ENCODE results near the gene SOAT2. TPM values are rescaled to one million over a fixed set of nuclear protein-coding genes. Genes with fewer than 3 reads are reported as not detected.

SOAT2 gene
- total RNA-seq, 1 donor from 2014 or later, result not detected

- no peaks in the 10 kb centered on the region for H3K9me3 Mint-ChIP-seq (ENCODE audit: unreplicated experiment)
- H3K4me1 Mint-ChIP-seq (ENCODE audit: low read depth, unreplicated experiment), result peaks cover 2% of the 10 kb centered on the region
- no peak overlapping the region for H3K4me3 Mint-ChIP-seq (ENCODE audit: unreplicated experiment)
- DNase-seq, result no peak
- H3K36me3 Mint-ChIP-seq (ENCODE audit: unreplicated experiment), result peaks cover 7% of the 10 kb centered on the region
- no peak overlapping the region for H3K27ac Mint-ChIP-seq (ENCODE audit: unreplicated experiment)
- H3K27me3 Mint-ChIP-seq (ENCODE audit: unreplicated experiment), result peaks cover 5% of the 10 kb centered on the region
- TF ChIP-seq, protein P1, sequence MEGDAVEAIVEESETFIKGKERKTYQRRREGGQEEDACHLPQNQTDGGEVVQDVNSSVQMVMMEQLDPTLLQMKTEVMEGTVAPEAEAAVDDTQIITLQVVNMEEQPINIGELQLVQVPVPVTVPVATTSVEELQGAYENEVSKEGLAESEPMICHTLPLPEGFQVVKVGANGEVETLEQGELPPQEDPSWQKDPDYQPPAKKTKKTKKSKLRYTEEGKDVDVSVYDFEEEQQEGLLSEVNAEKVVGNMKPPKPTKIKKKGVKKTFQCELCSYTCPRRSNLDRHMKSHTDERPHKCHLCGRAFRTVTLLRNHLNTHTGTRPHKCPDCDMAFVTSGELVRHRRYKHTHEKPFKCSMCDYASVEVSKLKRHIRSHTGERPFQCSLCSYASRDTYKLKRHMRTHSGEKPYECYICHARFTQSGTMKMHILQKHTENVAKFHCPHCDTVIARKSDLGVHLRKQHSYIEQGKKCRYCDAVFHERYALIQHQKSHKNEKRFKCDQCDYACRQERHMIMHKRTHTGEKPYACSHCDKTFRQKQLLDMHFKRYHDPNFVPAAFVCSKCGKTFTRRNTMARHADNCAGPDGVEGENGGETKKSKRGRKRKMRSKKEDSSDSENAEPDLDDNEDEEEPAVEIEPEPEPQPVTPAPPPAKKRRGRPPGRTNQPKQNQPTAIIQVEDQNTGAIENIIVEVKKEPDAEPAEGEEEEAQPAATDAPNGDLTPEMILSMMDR (IDR thresholded peaks at IDR 0.05; ENCODE audit: partially characterized antibody, unreplicated experiment), result no peak
These were observed 67.8 kb downstream of the SOAT2 start for GRCh38 chr12:53170876-53171724.

DNA sequence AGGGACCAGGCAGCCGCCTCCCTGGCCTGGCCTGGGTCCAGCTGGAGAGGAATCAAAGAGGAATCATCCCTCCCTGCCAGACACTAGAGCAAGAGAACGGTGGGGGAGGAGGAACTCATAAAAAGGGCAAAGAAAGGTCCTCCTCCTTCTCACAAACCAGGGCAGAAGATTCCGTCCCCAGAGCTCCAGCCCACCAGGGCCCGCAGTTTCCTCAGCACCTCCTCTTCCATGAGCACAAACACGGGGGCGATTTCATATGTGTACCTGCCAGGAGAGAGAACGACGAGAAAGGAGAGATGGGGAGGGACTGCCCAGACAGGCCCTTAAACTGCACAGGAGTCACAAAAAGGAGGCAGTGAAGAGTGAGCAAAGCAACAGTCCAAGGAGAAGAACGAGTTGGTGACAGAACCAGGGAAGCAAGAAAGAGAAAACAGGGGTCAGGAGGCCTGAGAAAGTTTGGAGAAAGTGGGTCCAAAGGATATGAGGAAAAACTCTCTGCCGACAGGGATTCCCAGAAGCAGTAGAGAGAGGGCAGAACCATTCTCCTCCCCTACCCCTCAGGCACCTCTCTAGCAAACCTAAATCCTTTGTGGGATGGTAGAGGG lies 68.5 kb downstream of the SOAT2 start:
- Mint-ChIP-seq H3K9me3 (ENCODE audit: unreplicated experiment) (no peaks in the 10 kb centered on the region), H3K27ac (ENCODE audit: unreplicated experiment) (no peak overlapping the region), H3K4me3 (ENCODE audit: unreplicated experiment) (no peak overlapping the region), H3K27me3 (ENCODE audit: unreplicated experiment) (peaks cover 5% of the 10 kb centered on the region), H3K4me1 (ENCODE audit: low read depth, unreplicated experiment) (peaks cover 2% of the 10 kb centered on the region), H3K36me3 (ENCODE audit: unreplicated experiment) (peaks cover 7% of the 10 kb centered on the region)
- DNase-seq, result no peak
- TF ChIP-seq, protein P1 (IDR thresholded peaks at IDR 0.05; ENCODE audit: partially characterized antibody, unreplicated experiment), result no peak

DNA sequence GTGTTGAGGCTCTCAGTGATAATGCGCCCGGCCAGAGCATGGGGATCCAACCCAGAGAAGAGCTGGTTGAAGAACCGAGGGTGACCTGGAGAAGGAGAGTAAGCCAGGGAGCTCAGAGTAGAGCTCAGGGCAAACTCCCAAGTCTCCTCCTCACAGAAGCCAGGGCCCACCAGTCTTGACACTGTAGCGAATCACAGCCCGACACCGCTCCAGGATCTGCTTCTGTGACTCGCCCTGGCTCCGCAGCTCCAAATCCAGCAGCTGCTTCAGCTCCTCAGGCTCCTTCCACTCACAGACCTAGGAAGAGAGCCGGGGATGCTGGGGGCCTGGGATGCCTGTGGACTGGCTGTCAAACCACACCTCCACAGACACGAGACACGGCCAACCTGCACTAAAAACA lies 69.1 kb downstream of the SOAT2 start:
- peaks cover 5% of the 10 kb centered on the region for H3K27me3 Mint-ChIP-seq (ENCODE audit: unreplicated experiment)
- no peaks in the 10 kb centered on the region for H3K9me3 Mint-ChIP-seq (ENCODE audit: unreplicated experiment)
- no peak overlapping the region for H3K4me3 Mint-ChIP-seq (ENCODE audit: unreplicated experiment)
- peaks cover 2% of the 10 kb centered on the region for H3K4me1 Mint-ChIP-seq (ENCODE audit: low read depth, unreplicated experiment)
- H3K27ac Mint-ChIP-seq (ENCODE audit: unreplicated experiment), result no peak overlapping the region
- H3K36me3 Mint-ChIP-seq (ENCODE audit: unreplicated experiment), result peaks cover 7% of the 10 kb centered on the region
- no peak for DNase-seq
- TF ChIP-seq, protein P1 (IDR thresholded peaks at IDR 0.05; ENCODE audit: partially characterized antibody, unreplicated experiment), result no peak

DNA sequence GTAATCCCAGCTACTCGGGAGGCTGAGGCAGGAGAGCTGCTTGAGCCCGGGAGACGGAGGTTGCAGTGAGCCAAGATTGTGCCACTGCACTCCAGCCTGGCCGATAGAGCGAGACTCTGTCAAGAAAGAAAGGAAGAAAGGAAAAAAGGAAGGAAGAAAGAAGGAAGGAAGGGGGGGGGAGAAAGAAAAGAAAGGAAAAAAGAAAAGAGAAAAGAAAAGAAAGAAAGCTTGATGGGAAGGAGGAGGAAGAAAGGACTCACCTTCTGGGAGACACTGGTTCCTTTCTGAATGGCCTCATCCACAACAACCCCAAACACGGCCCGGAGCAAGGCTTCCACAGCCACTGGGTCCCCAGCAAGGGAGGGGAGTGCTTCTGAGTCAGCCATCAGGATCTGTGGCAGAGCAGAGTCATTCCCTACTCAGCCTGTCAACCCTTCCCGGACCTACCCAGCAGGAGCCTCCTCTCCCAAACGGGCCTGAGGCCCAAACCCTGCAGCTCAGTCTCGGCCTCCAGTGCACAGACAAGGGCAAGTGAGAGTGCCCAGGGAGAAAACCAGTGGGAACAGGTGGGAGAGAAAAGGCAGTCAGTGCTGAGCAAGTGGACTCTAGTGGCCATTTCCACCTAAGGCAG lies 69.9 kb downstream of the SOAT2 start:
- peaks cover 7% of the 10 kb centered on the region for H3K36me3 Mint-ChIP-seq (ENCODE audit: unreplicated experiment)
- H3K4me1 Mint-ChIP-seq (ENCODE audit: low read depth, unreplicated experiment), result peaks cover 2% of the 10 kb centered on the region
- H3K9me3 Mint-ChIP-seq (ENCODE audit: unreplicated experiment), result no peaks in the 10 kb centered on the region
- no peak overlapping the region for H3K4me3 Mint-ChIP-seq (ENCODE audit: unreplicated experiment)
- TF ChIP-seq, protein P1 (IDR thresholded peaks at IDR 0.05; ENCODE audit: partially characterized antibody, unreplicated experiment), result no peak
- DNase-seq, result no peak
- H3K27me3 Mint-ChIP-seq (ENCODE audit: unreplicated experiment), result peaks cover 5% of the 10 kb centered on the region
- H3K27ac Mint-ChIP-seq (ENCODE audit: unreplicated experiment), result no peak overlapping the region

Small RNAs within 50 kb of the gene (microRNA-seq; reads per million reads assigned to microRNA genes)
- gene MIR6757 (ENCODE audit: unreplicated experiment), result 0.41 reads per million

Other genes with a start within 250 kb of the SOAT2 start
- 14.0 TPM for gene KRT8, start 198.4 kb upstream of the SOAT2 start, total RNA-seq (ENCODE audit: unreplicated experiment)
- 1.3 TPM for gene KRT18, start 154.4 kb upstream of the SOAT2 start, total RNA-seq (ENCODE audit: unreplicated experiment)
- 283 TPM for gene EIF4B, start 97.0 kb upstream of the SOAT2 start, total RNA-seq (ENCODE audit: unreplicated experiment)
- 2.5 TPM for gene TNS2, start 53.4 kb upstream of the SOAT2 start, total RNA-seq (ENCODE audit: unreplicated experiment)
- 13.9 TPM for gene SPRYD3, start 24.1 kb upstream of the SOAT2 start, total RNA-seq (ENCODE audit: unreplicated experiment)
- gene IGFBP6, start 5.8 kb upstream of the SOAT2 start, total RNA-seq (ENCODE audit: unreplicated experiment), result not detected
- 38.2 TPM for gene ZNF740, start 77.2 kb downstream of the SOAT2 start, total RNA-seq (ENCODE audit: unreplicated experiment)
- gene CSAD, start 77.4 kb downstream of the SOAT2 start, total RNA-seq (ENCODE audit: unreplicated experiment), result 34.5 TPM
- gene ITGB7, start 103.8 kb downstream of the SOAT2 start, total RNA-seq (ENCODE audit: unreplicated experiment), result not detected
- gene RARG, start 128.7 kb downstream of the SOAT2 start, total RNA-seq (ENCODE audit: unreplicated experiment), result 0.27 TPM
- 5.1 TPM for gene ESPL1, start 164.8 kb downstream of the SOAT2 start, total RNA-seq (ENCODE audit: unreplicated experiment)
- 292 TPM for gene PFDN5, start 192.1 kb downstream of the SOAT2 start, total RNA-seq (ENCODE audit: unreplicated experiment)
- 66.1 TPM for gene MYG1, start 196.2 kb downstream of the SOAT2 start, total RNA-seq (ENCODE audit: unreplicated experiment)
- gene AAAS, start 218.1 kb downstream of the SOAT2 start, total RNA-seq (ENCODE audit: unreplicated experiment), result 57.5 TPM
- not detected for gene SP7, start 232.9 kb downstream of the SOAT2 start, total RNA-seq (ENCODE audit: unreplicated experiment)